GM06990 (cell line): ENCODE measurements around the gene PRPS2.
A peak's percentile ranks its signal among the peaks of the same experiment; 100 is the strongest.

Experiments
- DNase-seq: peaks from one replicate; pipeline ENCODE4 v3.0.0-alpha.2; 2011; ENCODE audit not compliant: insufficient read length; ENCODE audit errors: extremely low read depth
- H3K27me3 ChIP-seq: replicated peaks from 2 replicates; pipeline ENCODE4 v1.6.0; 2011; ENCODE audit warnings: low read length; ENCODE audit not compliant: control insufficient read depth, insufficient read depth
- H3K36me3 ChIP-seq: 2 replicates; pipeline ENCODE4 v1.5.1; 2011; ENCODE audit warnings: low read length; ENCODE audit not compliant: control insufficient read depth, insufficient read depth
- H3K4me3 ChIP-seq: replicated peaks from 2 replicates; pipeline ENCODE4 v1.5.1; 2011; ENCODE audit warnings: low read depth, mild to moderate bottlenecking, control low read depth, low read length
- CTCF ChIP-seq: IDR thresholded peaks from 2 replicates; pipeline ENCODE4 v1.5.1; 2011; ENCODE audit warnings: low read length, control low read depth, mild to moderate bottlenecking, inconsistent platforms; ENCODE audit not compliant: insufficient read depth, poor library complexity, severe bottlenecking

The PRPS2 gene

GRCh38 chrX:12791257-12792228 is at the start of gene PRPS2:
Gene PRPS2, plus strand, starts transcription at chrX:12791412. Its CDS starts 86 bp downstream, at chrX:12791498.
- DNase-seq, result peak; percentile 68
- peak within 1 kb of the TSS; percentile 78 for H3K4me3 ChIP-seq

GRCh38 chrX:12741416-12741815 is 49.8 kb upstream of the PRPS2 start:
- Histone ChIP-seq H3K36me3 (no peaks in the 10 kb centered on the region), H3K27me3 (no peaks in the 10 kb centered on the region; the same call in 1 of the 2 replicates), H3K4me3 (no peak overlapping the region)
- DNase-seq, result no peak
- TF ChIP-seq CTCF, result no peak

More at GRCh38 chrX:12791257-12792228, at the start of gene PRPS2:
- H3K27me3 ChIP-seq, result no peaks in the 10 kb centered on the region; the same call in 1 of the 2 replicates
- no peaks in the 10 kb centered on the region for H3K36me3 ChIP-seq
- no peak for TF ChIP-seq CTCF

- no peaks in the 10 kb centered on the region; the same call in 1 of the 2 replicates for H3K27me3 ChIP-seq
- no peak for DNase-seq
These were observed 43.8 kb upstream of the PRPS2 start for GRCh38 chrX:12747433-12747832.

GRCh38 chrX:12751887-12752286 is 39.3 kb upstream of the PRPS2 start:
- no peak for TF ChIP-seq CTCF

More at GRCh38 chrX:12747433-12747832, 43.8 kb upstream of the PRPS2 start:
- no peaks in the 10 kb centered on the region for H3K36me3 ChIP-seq
- TF ChIP-seq CTCF, result no peak
- H3K4me3 ChIP-seq, result no peak overlapping the region

GRCh38 chrX:12753366-12753765 is 37.8 kb upstream of the PRPS2 start:
- no peaks in the 10 kb centered on the region for H3K36me3 ChIP-seq
- H3K4me3 ChIP-seq, result no peak overlapping the region
- H3K27me3 ChIP-seq, result no peaks in the 10 kb centered on the region; the same call in 1 of the 2 replicates
- no peak for DNase-seq
- no peak for TF ChIP-seq CTCF

More at GRCh38 chrX:12751887-12752286, 39.3 kb upstream of the PRPS2 start:
- H3K4me3 ChIP-seq, result no peak overlapping the region
- DNase-seq, result no peak
- H3K27me3 ChIP-seq, result no peaks in the 10 kb centered on the region; the same call in 1 of the 2 replicates
- no peaks in the 10 kb centered on the region for H3K36me3 ChIP-seq
